H9 (cell line): ENCODE results near the gene KCNJ10. TPM values are rescaled to one million over a fixed set of nuclear protein-coding genes. Genes with fewer than 3 reads are reported as not detected.

Source experiments
- DNase-seq: peaks from one replicate; pipeline ENCODE4 v3.0.0-alpha.2; 2017
- H2AFZ ChIP-seq: one replicate; pipeline ENCODE4 v1.6.1; 2013; ENCODE audit warnings: mild to moderate bottlenecking, low read length, control low read depth, moderate library complexity
- H2AK5ac ChIP-seq: 2 replicates; pipeline ENCODE4 v1.6.1; 2013; ENCODE audit warnings: low read length, control low read depth, mixed read lengths; ENCODE audit not compliant: insufficient read length
- H2BK120ac ChIP-seq: one replicate; pipeline ENCODE4 v1.6.1; 2013; ENCODE audit warnings: low read depth, mild to moderate bottlenecking, low read length, control low read depth, inconsistent platforms; ENCODE audit not compliant: poor library complexity, severe bottlenecking
- H2BK12ac ChIP-seq: 2 replicates; pipeline ENCODE4 v1.6.1; 2013; ENCODE audit warnings: low read length, control low read depth, mixed read lengths, low read depth; ENCODE audit not compliant: insufficient read length
- H2BK15ac ChIP-seq: 2 replicates; pipeline ENCODE4 v1.6.1; 2013; ENCODE audit warnings: low read depth, low read length, control low read depth
- H2BK20ac ChIP-seq: one replicate; pipeline ENCODE4 v1.6.1; 2013; ENCODE audit warnings: low read depth, mild to moderate bottlenecking, low read length, control low read depth, inconsistent platforms; ENCODE audit not compliant: poor library complexity, severe bottlenecking
- H2BK5ac ChIP-seq: 2 replicates; pipeline ENCODE4 v1.6.1; 2013; ENCODE audit warnings: low read length, control low read depth, mixed read lengths; ENCODE audit not compliant: insufficient read length
- H3K14ac ChIP-seq: 2 replicates; pipeline ENCODE4 v1.6.1; 2013; ENCODE audit warnings: low read length, control low read depth; ENCODE audit not compliant: insufficient read depth
- H3K18ac ChIP-seq: 2 replicates; pipeline ENCODE4 v1.6.1; 2013; ENCODE audit warnings: low read depth, mild to moderate bottlenecking, mixed read lengths, low read length, control low read depth; ENCODE audit not compliant: insufficient read length
- H3K23ac ChIP-seq: 2 replicates; pipeline ENCODE4 v1.6.1; 2013; ENCODE audit warnings: low read length, control low read depth, mixed read lengths, low read depth; ENCODE audit not compliant: insufficient read length
- H3K23me2 ChIP-seq: 2 replicates; pipeline ENCODE4 v1.6.1; 2013; ENCODE audit warnings: low read depth, mild to moderate bottlenecking, mixed read lengths, low read length, control low read depth; ENCODE audit not compliant: insufficient read length, poor library complexity, severe bottlenecking
- H3K27ac ChIP-seq: 2 replicates; pipeline ENCODE4 v1.5.1; 2013; ENCODE audit warnings: low read length, control low read depth, mixed read lengths, low read depth; ENCODE audit not compliant: insufficient read length
- H3K27me3 ChIP-seq: 2 replicates; pipeline ENCODE4 v1.6.1; 2013; ENCODE audit warnings: low read length, control low read depth, inconsistent platforms; ENCODE audit not compliant: insufficient read depth
- H3K4ac ChIP-seq: 2 replicates; pipeline ENCODE4 v1.6.1; 2013; ENCODE audit warnings: low read depth, mild to moderate bottlenecking, control low read depth, inconsistent platforms, low read length, moderate library complexity
- H3K4me1 ChIP-seq: 2 replicates; pipeline ENCODE4 v1.6.1; 2013; ENCODE audit warnings: low read length, control low read depth, inconsistent platforms; ENCODE audit not compliant: insufficient read depth
- H3K4me2 ChIP-seq: 2 replicates; pipeline ENCODE4 v1.6.1; 2013; ENCODE audit warnings: low read length, control low read depth, mixed read lengths; ENCODE audit not compliant: insufficient read length, insufficient read depth
- H3K56ac ChIP-seq: 2 replicates; pipeline ENCODE4 v1.6.1; 2013; ENCODE audit warnings: low read depth, mild to moderate bottlenecking, mixed read lengths, low read length, control low read depth; ENCODE audit not compliant: insufficient read length
- H3K79me1 ChIP-seq: 2 replicates; pipeline ENCODE4 v1.6.1; 2013; ENCODE audit warnings: low read depth, mild to moderate bottlenecking, moderate library complexity, low read length, control low read depth, inconsistent platforms; ENCODE audit not compliant: insufficient read depth, poor library complexity, severe bottlenecking
- H3K79me2 ChIP-seq: 2 replicates; pipeline ENCODE4 v1.6.1; 2013; ENCODE audit warnings: low read length, control low read depth, inconsistent platforms; ENCODE audit not compliant: insufficient read depth
- H3K9ac ChIP-seq: 2 replicates; pipeline ENCODE4 v1.6.1; 2013; ENCODE audit warnings: low read length, control low read depth, mixed read lengths; ENCODE audit not compliant: insufficient read length; ENCODE audit errors: extremely low read depth
- H3K9me3 ChIP-seq: one replicate; pipeline ENCODE4 v1.6.1; 2013; ENCODE audit warnings: low read depth, low read length, inconsistent platforms; ENCODE audit not compliant: control insufficient read depth
- H3T11ph ChIP-seq: one replicate; pipeline ENCODE4 v1.6.1; 2013; ENCODE audit warnings: mild to moderate bottlenecking, low read length, control low read depth, inconsistent platforms
- H4K20me1 ChIP-seq: one replicate; pipeline ENCODE4 v1.6.1; 2013; ENCODE audit not compliant: control insufficient read depth, insufficient read length, insufficient read depth
- H4K5ac ChIP-seq: 2 replicates; pipeline ENCODE4 v1.6.1; 2013; ENCODE audit warnings: low read depth, mild to moderate bottlenecking, mixed read lengths, low read length, control low read depth; ENCODE audit not compliant: insufficient read length
- H4K8ac ChIP-seq: replicated peaks from 2 replicates; pipeline ENCODE4 v1.6.1; 2013; ENCODE audit warnings: low read length, control low read depth, mixed read lengths, low read depth; ENCODE audit not compliant: insufficient read length
- H4K91ac ChIP-seq: 2 replicates; pipeline ENCODE4 v1.6.1; 2013; ENCODE audit warnings: low read depth, mild to moderate bottlenecking, moderate library complexity, mixed read lengths, low read length, control low read depth; ENCODE audit not compliant: insufficient read length
- H3K27ac Mint-ChIP-seq, 3 experiments: 2 replicates in 2 of 3; 3 replicates in 1 of 3; pipeline ENCODE4 v1.8.0; 2020 to 2021; ENCODE audit warnings: mixed read lengths in 3 of 3, mild to moderate bottlenecking in 1 of 3, moderate library complexity in 1 of 3
- H3K27me3 Mint-ChIP-seq: 2 replicates; pipeline ENCODE4 v1.8.0; 2021; ENCODE audit warnings: low read depth, mild to moderate bottlenecking, moderate library complexity, mixed read lengths
- H3K36me3 Mint-ChIP-seq, 3 experiments: 2 replicates in 2 of 3; 3 replicates in 1 of 3; pipeline ENCODE4 v1.8.0; 2020 to 2021; ENCODE audit warnings: low read depth in 3 of 3, mixed read lengths in 3 of 3; ENCODE audit not compliant: insufficient read depth in 1 of 3
- H3K4me1 Mint-ChIP-seq, 2 experiments: 2 replicates each; pipeline ENCODE4 v1.8.0; 2020; ENCODE audit warnings: mixed read lengths in 2 of 2
- H3K4me3 Mint-ChIP-seq, 2 experiments: 2 replicates in 1 of 2; 3 replicates in 1 of 2; pipeline ENCODE4 v1.8.0; 2020 to 2021; ENCODE audit warnings: mild to moderate bottlenecking in 2 of 2, mixed read lengths in 2 of 2, moderate library complexity in 1 of 2
- H3K9me3 Mint-ChIP-seq, 2 experiments: 2 replicates in 1 of 2; 3 replicates in 1 of 2; pipeline ENCODE4 v1.8.0; 2020; ENCODE audit warnings: mild to moderate bottlenecking in 2 of 2, mixed read lengths in 2 of 2, moderate library complexity in 1 of 2
- CTCF ChIP-seq: fragments of 200-600 bp; sonication (generic); conservative IDR thresholded peaks from 3 replicates; pipeline ENCODE4 v1.8.0; 2021; ENCODE audit warnings: antibody characterized with exemption, mild to moderate bottlenecking
- WGBS: extraction: QIAGEN DNeasy Blood & Tissue Kit; methylation state at CpG from one replicate; pipeline ENCODE4 v1.1.7; 2013; ENCODE audit warnings: missing lambda C conversion rate, low lambda C conversion rate, mixed read lengths; ENCODE audit not compliant: insufficient read length; ENCODE audit errors: extremely low coverage; 5-methylcytosine and 5-hydroxymethylcytosine counted together
- total RNA-seq: library from RNA; stranded (reverse); gene quantifications from 2 replicates; pipeline ENCODE4 v1.2.1, GENCODE V29; 2021

Gene KCNJ10
- total RNA-seq, 1 experiment from 2014 or later = 0.44 TPM

- no peaks in the 10 kb centered on the region for H4K20me1 ChIP-seq
- H3K4me1 ChIP-seq = no peaks in the 10 kb centered on the region; the same call in 1 of the 2 replicates
- H3K9ac ChIP-seq = no peak overlapping the region
- H3K23ac ChIP-seq = no peak overlapping the region
- no peak overlapping the region for H3K56ac ChIP-seq
- H3K9me3 ChIP-seq = no peaks in the 10 kb centered on the region
- H3K14ac ChIP-seq = no peak overlapping the region
- no peak overlapping the region for H2AK5ac ChIP-seq
- H2BK120ac ChIP-seq = no peak overlapping the region
- H2BK12ac ChIP-seq = no peak overlapping the region
- Mint-ChIP-seq H3K9me3 (no peaks in the 10 kb centered on the region; a peak in 1 of 5 replicates), H3K4me3 (no peak overlapping the region), H3K36me3 (peaks cover 10 to 29% (median 14%) of the 10 kb centered on the region in 3 experiments; a peak in 6 of 7 replicates), H3K4me1 (peaks cover 9 to 10% of the 10 kb centered on the region in 2 experiments), H3K27me3 (peaks cover 46% of the 10 kb centered on the region), H3K27ac (no peak overlapping the region)
- no peak overlapping the region for H3K18ac ChIP-seq
- no peak overlapping the region for H3K27ac ChIP-seq
- H3T11ph ChIP-seq = no peak overlapping the region
- TF ChIP-seq CTCF = no peak
- no peak overlapping the region for H4K91ac ChIP-seq
- DNase-seq = no peak
- no peak overlapping the region for H3K4me2 ChIP-seq
- H2BK5ac ChIP-seq = no peak overlapping the region
- no peaks in the 10 kb centered on the region for H3K79me1 ChIP-seq
- H3K27me3 ChIP-seq = peaks cover 3% of the 10 kb centered on the region; the same call in 1 of the 2 replicates
- no peaks in the 10 kb centered on the region for H3K79me2 ChIP-seq
- WGBS = no CpG with 5 or more reads among the region's 5 CpGs
- no peak overlapping the region for H2BK15ac ChIP-seq
- H2AFZ ChIP-seq = no peak overlapping the region
- no peaks in the 10 kb centered on the region for H3K23me2 ChIP-seq
- H4K8ac ChIP-seq = no peak overlapping the region
- H3K4ac ChIP-seq = no peak overlapping the region
- no peak overlapping the region for H4K5ac ChIP-seq
- H2BK20ac ChIP-seq = no peak overlapping the region
These were observed 16.5 kb upstream of the KCNJ10 start for GRCh38 chr1:160086456-160086892.
